IMR-90 (cell line): ENCODE data around the gene BTG2.

ENCODE experiments used
- CTCF ChIP-seq: conservative IDR thresholded peaks from 2 replicates; pipeline ENCODE4 v1.5.1; 2012; ENCODE audit warnings: mild to moderate bottlenecking, low read depth, low read length, improper control_type of control experiment
- MXI1 ChIP-seq: IDR thresholded peaks from 2 replicates; pipeline ENCODE4 v1.6.1; 2012; ENCODE audit warnings: low read depth, mild to moderate bottlenecking, low read length, moderate library complexity, borderline replicate concordance
- POLR2A ChIP-seq: IDR thresholded peaks from 2 replicates; pipeline ENCODE4 v1.6.1; 2012; ENCODE audit warnings: mild to moderate bottlenecking, low read depth, low read length

- TF ChIP-seq MXI1 (no peak), CTCF (no peak), POLR2A (no peak)
Measured at GRCh38 chr1:203305809-203306088, 430 bp downstream of the BTG2 start.
